IMR-90 (cell line): Measurements from ENCODE around the gene C22orf39.

Source experiments
- CEBPB ChIP-seq: IDR thresholded peaks from 2 replicates; pipeline ENCODE4 v1.6.1; 2012; ENCODE audit warnings: low read depth, low read length, improper control_type of control experiment
- CTCF ChIP-seq: conservative IDR thresholded peaks from 2 replicates; pipeline ENCODE4 v1.5.1; 2012; ENCODE audit warnings: mild to moderate bottlenecking, low read depth, low read length, improper control_type of control experiment
- MAFK ChIP-seq: IDR thresholded peaks from 2 replicates; pipeline ENCODE4 v1.6.1; 2012; ENCODE audit warnings: low read depth, low read length, improper control_type of control experiment
- MAZ ChIP-seq: IDR thresholded peaks from 2 replicates; pipeline ENCODE4 v1.6.1; 2012; ENCODE audit warnings: low read depth, mild to moderate bottlenecking, low read length, improper control_type of control experiment, moderate library complexity, borderline replicate concordance
- POLR2A ChIP-seq: IDR thresholded peaks from 2 replicates; pipeline ENCODE4 v1.6.1; 2012; ENCODE audit warnings: mild to moderate bottlenecking, low read depth, low read length
- RFX5 ChIP-seq: IDR thresholded peaks from 2 replicates; pipeline ENCODE4 v1.8.0; 2012; ENCODE audit warnings: low read depth, mild to moderate bottlenecking, low read length, moderate library complexity
- USF2 ChIP-seq: fragments of 150-350 bp; IDR thresholded peaks from 2 replicates; pipeline ENCODE4 v1.6.1; 2017; ENCODE audit warnings: mild to moderate bottlenecking, antibody characterized with exemption, low read length, low read depth

- TF ChIP-seq CTCF (no peak), POLR2A (no peak), MAZ (no peak), RFX5 (no peak), MAFK (no peak), CEBPB (no peak), USF2 (no peak)
Measured at GRCh38 chr22:19464975-19465374, 17.5 kb upstream of the C22orf39 start.
